Measurements from ENCODE around the gene LGR4. TPM values are rescaled to one million over a fixed set of nuclear protein-coding genes. Genes with fewer than 3 reads are reported as not detected.

LGR4 gene
- total RNA-seq, 1 donor from 2014 or later, result not detected

DNA sequence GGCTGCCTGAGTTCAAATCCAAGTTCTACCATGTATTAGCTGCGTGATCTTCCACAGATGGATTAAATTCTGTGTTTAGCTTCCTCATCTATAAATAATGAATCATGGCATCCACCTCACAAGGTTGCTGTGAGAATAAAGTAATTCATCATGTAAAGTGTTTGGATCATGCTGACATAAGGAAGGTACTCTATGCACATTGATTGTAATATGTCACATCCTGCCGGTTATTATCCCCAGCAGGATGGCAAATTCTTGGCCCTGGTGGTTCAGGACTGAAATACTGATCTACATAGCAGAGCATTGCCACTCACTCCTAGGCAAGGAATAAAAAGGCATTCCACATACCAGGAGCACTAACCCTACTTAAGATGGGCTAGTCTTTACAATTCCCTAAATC lies 40.8 kb downstream of the LGR4 start:
- intact Hi-C loops (cut with micrococcal nuclease), result no loop called here

DNA sequence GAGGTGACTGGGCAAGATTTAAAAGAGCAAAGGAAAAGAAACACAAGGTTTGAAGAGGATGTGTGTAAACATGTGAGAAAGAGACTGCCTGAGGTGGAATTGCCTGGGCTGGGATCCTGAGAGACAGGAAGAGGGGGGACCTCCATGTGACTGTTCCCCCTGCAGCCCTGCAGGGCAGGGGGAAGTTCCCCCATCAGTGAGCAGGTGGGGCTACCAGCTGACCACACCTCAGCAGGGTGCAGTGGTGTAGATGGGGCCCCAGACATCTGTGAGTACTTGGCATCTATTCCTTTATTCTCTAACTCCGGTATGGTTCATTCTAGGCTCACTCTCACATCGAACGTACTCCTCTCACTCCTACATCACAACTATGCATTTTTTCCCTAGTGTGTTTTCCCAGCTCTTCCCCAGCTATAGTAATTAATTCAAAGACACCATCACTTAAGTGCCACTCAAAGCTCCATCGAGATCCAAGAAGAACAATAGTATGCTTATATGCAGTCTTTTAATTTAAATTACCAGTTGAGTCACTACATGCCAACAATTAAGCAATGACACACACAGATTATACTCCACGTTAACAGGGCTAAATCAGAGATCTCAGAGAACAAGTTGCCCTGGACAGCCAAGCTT lies 42.7 kb downstream of the LGR4 start:
- intact Hi-C loops (cut with micrococcal nuclease), result no loop called here

DNA sequence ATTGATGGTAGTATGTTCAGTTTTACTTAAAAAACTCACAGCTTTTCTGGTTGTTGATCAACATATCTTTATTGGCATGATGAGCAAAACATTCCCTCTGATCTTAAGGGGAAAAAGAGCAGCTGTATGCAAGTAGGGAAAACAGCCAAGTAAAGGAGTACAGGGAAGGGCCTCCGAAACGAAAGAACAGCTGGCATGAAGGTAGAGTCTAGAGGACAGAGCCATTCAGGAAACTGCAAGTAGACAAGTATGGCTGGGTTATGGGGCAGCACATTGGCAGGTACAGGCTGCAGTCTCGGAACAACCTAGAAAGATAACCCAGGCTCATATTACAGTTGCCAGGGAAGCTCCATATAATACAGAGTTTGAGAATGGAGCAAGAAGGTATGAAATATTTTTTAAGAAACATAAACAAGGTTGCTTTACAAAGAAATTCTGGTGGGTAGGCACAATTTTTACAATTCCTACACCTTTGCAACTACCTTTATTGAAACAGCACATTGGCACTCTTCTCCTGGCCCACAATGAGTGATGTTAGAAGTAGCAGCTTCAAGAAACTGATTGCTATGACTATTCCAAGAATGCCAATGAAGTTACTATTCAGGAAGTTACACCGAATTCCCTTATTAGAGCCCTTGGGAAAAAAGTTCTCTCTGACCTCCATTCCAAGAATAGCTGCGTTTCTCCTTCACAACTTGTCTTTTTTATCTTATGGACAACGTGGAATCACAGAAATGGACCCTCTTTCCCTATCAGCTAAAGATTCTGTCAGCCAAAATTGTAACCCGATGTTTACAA lies 45.2 kb downstream of the LGR4 start:
- intact Hi-C loops (cut with micrococcal nuclease), result no loop called here

DNA sequence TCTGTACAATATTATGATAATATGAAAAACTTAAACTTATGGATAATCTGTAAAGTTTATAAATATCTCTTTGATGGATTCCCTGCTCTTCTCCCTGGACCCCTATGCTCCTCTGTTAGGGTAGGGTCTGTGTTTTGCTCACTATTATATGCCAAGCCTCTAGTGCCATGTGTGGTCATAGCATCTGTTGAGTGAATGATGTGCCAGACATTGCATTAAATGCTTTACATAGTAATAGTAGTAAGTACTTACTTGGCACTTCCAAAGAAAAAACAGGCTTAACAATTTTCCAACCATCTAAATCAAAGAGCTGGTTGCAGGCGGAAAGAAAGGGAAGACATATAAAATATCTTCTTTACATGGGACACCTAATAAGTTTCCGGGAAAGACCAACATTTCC lies 46.8 kb downstream of the LGR4 start:
- intact Hi-C loops (cut with micrococcal nuclease), result no loop called here

DNA sequence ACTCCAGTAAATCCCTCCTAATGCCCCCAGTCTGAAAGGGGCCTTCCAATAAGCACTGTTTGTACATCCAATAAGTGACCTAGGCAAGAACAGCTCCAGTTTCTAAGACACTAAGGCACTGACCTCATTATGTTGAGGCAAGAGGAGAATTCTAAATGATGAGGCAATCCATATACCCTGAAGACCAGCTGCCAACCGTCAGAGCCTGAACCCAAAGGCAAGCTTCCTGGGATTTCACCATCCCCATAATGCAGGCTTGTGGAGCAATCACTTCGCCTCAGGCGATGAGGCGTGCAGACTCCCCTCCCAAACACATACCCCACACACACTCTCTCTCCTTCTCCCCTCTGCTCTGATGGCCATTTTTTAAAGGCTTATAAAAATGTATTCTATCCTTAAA lies 49.5 kb downstream of the LGR4 start:
- intact Hi-C loops (cut with micrococcal nuclease), result no loop called here

DNA sequence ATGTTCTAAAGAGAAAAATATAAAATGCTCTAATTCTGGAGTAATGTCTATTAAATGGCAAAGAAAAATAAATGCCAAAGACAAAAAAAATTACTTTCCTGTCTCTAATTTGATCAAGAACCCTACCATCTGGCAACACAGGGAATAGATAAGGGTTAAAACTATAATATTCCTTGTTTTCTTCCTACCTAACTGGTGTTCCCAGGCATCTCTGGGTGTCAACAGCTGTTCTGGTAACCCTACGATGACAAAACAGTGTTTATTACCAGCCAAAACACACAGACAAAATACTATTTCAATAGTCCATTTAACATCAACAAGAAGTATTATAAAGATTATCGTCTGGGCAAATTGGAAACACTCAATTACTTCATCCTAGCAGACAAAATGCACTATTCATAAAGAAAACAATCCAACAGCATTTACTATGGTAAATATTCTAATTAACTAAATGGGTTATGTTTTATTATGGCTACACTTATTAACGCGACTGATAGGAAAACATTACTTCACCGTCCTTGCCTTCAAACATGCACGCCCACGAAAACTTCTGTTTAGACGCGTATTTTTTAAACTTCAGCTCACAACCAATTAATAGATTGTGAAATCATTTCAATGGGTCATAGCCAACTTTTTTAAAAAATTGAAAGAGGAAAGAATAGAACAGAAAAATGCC lies 50.6 kb downstream of the LGR4 start:
- intact Hi-C loops (cut with micrococcal nuclease), result no loop called here

DNA sequence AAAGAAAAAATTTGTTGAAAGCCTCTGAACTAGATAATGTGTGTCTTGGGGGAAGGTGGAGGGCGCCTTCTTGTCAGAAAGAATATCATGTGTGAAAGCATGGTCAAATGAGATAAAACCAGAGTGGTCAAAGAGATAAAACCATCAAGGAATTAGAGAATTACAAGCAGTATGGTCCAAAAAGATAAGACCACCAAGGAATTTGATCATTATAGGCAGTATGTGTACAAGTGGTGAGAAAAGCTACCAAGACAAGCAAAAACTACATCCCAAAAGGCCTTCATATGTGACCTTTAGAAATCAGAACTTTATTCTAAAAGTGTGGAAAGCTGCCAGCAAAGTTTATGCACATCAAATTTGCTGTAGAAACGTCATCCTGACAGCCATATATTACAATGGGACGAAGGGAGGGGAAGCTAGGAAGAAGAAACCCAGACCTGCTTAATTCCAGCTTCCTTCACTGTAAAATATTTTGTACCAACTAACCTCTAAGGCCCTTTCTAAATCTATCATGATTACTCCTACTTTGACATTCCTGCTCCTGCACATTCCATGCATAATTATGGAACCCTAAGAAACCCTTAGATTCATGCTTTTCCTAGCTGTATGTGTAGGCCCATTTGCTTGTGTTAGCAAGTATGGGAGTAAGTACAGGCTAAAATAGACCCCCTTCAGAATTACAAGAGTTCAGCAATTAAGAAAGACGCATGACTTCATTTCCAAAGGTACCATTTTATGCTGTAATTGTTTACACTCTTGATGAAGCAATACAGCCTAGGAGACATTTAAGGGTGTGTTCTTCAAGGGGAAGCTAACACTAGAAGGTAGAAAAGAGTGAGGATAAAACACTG lies 51.6 kb downstream of the LGR4 start:
- intact Hi-C loops (cut with micrococcal nuclease), result no loop called here

DNA sequence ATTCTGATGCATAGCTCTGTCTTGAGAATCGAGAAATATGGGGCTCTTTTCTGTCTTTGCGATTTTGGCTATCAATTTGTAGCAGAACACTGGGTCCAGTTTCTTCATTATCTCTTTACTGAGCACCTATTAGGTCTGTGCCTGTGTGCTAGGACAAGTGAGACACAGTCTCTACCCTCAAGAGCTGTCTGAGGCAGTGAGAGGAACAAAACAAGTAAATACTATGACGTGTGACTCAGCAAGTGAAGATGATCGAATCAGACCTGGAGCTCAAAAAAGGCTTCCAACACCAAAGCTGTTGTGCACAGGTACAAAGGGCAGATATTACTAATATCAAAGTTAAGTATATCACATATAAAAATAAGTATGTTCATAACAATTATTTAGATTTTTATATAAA lies 52.4 kb downstream of the LGR4 start:
- intact Hi-C loops (cut with micrococcal nuclease), result no loop called here

DNA sequence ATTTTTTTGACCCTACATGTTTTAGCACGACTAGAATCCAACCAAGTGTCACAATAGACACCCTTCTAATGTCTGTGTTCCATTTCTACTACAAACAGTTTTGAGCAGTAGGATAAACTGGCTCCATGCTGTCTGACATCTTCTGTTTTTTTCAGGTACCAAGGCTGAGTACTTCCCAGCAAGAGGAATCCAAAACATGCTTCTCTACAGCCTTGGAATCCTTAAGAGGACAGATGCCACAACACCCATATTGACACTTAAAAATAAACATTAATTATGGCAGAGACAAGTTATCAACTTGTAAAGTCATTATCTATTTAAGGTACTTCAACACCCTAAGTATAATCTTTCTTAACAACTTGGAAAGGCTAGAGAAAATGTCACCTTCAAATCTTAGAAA lies 54.2 kb downstream of the LGR4 start:
- intact Hi-C loops (cut with micrococcal nuclease), result loop anchor here (10.0 kb wide), 1 partner anchor 56 kb away; the partner anchor contains the start of gene LGR4

DNA sequence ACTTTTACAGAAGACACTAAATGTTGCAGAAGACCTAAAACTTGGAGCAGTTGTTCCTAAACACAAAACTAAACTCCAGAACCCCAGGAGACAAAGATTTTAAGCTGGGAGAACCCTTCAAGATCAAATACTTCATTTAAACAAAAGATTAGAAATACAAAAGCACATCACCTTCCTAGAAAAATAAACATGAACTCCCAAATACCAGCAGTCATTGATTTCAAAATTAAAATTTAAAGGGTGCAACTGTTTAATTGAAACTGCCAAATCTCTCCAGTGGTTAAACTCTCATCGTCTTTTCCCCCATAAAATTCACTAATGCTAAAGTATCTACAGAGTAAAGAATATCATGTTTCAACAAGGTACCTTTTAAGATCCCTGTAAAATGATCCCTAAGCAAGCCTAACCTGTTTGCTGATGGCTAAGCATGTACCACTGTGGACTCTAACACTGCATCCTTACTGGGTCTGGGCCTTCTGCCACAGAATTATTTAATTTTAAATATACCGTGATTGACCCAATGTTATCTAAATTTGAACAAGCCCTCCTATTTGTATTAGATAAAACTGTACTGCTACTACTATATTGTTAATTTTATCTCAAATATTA lies 55.9 kb downstream of the LGR4 start:
- intact Hi-C loops (cut with micrococcal nuclease), result loop anchor here (10.0 kb wide), 1 partner anchor 58 kb away; the partner anchor contains the start of gene LGR4

DNA sequence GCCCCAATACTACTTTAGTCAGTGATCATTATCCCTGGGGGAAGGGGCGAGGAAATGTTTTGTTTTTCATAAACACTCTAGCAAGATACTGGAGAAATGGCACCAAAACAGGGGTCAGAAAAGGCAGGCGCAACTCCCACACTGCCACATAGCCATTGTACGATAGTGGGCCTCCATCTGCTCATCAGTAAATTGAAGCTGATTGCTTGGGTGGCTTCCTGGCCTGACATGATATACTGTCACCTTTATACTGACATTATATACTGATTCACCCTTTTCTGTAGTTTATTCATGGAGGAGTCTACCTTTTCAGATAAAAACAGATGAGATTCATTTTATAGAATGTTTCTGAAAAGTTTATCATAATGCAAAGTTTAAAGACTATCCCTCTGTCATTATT lies 57.9 kb downstream of the LGR4 start:
- intact Hi-C loops (cut with micrococcal nuclease), result loop anchor here (10.0 kb wide), 1 partner anchor 60 kb away; the partner anchor contains the start of gene LGR4

DNA sequence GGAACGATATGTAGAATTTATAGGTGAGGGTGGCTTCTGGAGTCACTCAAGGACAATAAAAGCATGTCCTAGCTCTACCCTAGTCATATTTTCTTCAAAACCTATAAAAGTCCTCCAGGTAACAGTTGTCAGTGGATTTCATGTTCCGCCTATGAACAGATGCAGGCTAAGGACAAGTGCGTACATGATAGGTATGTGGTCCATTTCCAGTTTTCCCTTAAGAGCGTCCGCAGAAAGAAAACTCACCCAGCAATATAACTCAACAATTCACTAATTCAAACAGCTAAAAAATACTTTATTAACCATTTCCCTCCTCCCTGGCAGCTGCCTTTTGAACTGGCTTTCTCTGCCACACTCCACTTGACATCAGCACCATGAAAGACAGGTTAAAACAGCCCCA lies 59.4 kb downstream of the LGR4 start:
- intact Hi-C loops (cut with micrococcal nuclease), result loop anchor here (10.0 kb wide), 1 partner anchor 62 kb away; the partner anchor contains the start of gene LGR4

DNA sequence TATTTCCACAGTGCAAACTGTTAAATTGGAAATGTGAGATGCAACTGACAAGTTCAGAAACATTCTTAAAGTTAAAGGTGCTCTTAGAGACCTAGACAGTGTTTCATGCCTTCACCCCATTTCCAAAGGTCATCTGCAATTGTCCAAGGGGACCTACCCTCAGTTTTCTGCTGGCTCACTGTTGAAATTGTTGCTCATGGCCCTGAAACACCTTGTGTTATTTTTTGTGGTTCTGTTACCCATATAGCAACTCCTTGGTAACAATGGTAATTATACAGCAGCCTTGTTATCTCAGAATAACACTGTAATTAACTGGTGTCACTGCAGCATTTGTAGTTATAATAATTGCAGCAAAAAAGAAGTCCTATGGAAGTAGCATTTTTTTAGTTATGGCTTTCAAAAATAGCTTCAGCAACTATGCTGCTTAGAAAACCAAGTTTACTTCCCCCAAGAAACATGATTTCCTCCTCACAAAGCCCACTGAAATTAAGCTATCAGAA lies 60.3 kb downstream of the LGR4 start:
- intact Hi-C loops (cut with micrococcal nuclease), result loop anchor here (10.0 kb wide), 1 partner anchor 63 kb away; the partner anchor contains the start of gene LGR4

DNA sequence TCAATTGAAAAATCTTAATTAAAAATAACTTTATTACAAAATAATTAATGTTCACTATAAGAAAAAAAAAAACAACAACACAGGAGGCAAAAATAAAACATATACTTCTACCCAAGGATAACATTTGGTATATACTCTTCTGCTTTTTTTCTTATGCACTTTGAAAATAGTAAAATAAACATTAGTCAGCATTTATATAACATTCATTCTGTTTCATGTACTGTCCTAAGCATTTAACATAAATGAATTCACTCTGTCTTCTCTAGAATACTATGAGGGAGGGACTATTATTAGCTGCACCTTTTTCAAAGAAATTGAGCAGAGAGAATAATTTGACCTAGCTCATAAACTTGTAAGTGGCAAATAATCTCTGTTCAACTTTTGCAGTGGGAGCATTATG lies 61.3 kb downstream of the LGR4 start:
- intact Hi-C loops (cut with micrococcal nuclease), result loop anchor here (10.0 kb wide), 1 partner anchor 63 kb away; the partner anchor contains the start of gene LGR4

DNA sequence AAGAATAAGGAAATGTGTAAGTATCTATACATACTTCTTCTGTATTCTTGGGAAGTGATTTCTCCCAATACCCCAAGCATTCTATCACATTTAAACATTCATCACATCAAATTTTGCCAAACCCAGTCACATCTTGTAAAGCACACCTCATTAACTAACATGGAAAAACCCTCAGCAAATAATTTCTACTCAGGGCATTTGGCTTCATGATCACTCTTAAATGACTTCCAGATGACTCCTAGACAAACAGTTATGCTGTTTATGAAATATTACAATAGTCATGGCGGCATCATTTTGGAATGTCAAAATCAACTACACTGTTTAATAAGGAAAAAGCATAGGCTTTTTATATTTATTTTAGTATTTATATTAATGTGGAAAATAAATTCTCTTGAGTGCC lies 62.3 kb downstream of the LGR4 start:
- intact Hi-C loops (cut with micrococcal nuclease), result loop anchor here (10.0 kb wide), 1 partner anchor 65 kb away; the partner anchor contains the start of gene LGR4

DNA sequence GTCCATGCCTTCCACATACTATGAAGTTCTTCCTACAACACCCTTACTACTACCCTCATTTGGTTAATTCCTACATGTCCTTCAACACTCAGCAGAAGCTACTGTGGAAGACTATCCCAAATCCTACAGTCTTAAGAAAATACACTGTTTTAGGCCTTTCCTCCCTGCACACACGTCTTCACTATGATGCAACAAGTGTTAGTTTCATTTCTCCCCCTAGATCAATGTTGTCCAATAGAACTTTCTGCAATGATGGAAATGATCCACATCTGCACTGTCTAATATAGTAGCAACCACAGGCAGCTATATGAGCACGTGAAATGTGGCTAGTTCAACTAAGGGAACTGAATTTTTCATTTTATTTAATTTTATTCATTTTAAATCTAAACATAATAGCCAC lies 62.8 kb downstream of the LGR4 start:
- intact Hi-C loops (cut with micrococcal nuclease), result loop anchor here (10.0 kb wide), 1 partner anchor 65 kb away; the partner anchor contains the start of gene LGR4

DNA sequence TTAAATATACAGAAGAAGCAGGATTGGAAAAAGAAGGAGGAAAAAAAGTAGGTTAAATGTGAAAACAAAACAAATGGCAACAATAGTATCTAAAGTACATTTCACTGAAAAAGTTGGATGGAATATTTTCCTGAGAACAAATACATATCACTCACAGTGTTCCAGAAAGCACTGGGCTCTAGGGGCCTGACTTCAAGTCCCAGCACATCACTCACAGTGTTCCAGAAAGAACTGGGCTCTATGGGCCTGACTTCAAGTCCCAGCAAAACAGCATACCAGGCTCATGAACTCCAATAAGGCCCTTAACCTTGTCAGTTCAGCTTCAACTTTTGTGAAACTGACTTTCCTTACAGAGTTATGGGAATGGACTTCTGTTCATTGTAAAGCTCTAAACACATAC lies 63.5 kb downstream of the LGR4 start:
- intact Hi-C loops (cut with micrococcal nuclease), result no loop called here

DNA sequence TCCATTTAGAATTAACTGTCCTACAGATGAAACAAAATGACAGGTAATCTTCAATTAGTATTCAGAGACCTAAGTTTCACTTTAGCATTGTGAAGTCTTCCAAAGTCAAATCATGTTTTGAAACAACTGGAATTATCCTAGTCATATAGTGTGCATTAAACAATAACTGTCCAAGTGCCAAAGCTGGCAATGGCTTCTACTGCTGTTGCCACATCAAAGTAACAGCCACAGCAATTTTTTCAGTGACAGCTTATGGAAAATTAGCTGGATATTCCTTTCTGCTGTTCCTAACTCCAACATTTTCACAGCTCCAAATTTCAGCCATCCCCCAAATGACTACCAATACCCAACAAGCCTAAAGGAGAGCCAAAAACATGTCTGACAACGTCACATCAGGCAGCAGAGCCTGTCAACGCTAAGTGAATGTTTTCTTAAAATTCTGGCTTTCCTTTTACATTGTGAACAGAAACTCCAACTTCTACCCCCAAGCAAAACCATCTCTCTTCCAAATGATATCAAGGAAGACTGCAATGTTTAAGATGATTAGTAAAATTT lies 64.3 kb downstream of the LGR4 start:
- intact Hi-C loops (cut with micrococcal nuclease), result no loop called here

DNA sequence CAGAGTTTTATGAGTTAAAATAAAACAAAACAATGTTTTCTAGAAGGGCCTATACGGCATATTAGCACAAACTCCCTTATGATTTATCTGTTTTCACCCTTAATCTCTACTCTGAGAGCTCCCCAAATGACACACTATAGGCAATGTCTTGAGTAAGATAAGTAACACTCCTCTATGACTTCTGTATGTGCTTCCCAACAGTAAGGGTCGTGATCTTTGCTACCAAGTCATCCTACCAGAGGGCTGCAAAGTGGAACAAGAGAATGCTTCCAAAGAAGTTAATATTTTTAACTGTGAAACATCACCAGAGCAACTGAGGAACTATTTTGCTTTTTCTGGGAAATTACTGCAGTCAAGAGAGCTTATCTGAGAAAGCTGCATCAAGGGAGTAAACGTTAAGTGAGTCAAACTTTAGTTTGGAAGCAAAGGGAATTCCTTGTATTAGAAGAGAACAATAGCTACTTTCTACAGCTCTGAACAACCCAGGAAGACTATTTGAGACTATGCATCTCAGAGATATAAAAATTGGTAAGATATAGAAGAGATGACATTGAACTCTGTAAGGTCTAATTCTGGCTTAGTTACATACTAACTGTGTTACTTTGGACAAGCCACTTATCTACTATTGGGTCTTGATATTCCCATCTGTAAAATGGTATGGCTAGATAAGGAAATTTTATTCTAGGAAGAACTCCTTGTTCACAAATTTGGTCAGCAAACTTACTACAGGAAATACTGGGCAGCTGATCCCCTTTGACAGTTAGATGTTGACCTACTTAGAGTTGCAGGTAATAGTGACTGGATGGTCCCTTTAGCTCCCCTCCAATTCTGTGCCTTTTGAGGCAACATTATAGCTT lies 65.9 kb downstream of the LGR4 start:
- intact Hi-C loops (cut with micrococcal nuclease), result no loop called here

Data from T-helper 1 cell treated with Interleukin-12 subunit alpha and Interleukin-12 subunit beta and Interleukin-4 antibody, amounts not matched to agents 30 ng/mL and 1 ng/mL, for 36 hours (primary cell).